ENCODE measurements around the gene ZNF487. TPM values are rescaled to one million over a fixed set of nuclear protein-coding genes. Genes with fewer than 3 reads are reported as not detected.

The ZNF487 gene
- total RNA-seq, 4 donors from 2014 or later = 7.3 to 23.7 (median 18.3) TPM

GRCh38 chr10:43427166-43427825 is 9.6 kb upstream of the ZNF487 start:
- Histone ChIP-seq H3K9me3 (no peaks in the 10 kb centered on the region), H3K27ac (no peak overlapping the region), H3K4me1 (peaks cover 0 to 4% (median 0%) of the 10 kb centered on the region in 4 donors), H3K36me3 (no peaks in the 10 kb centered on the region), H3K4me3 (no peak overlapping the region), H3K27me3 (no peaks in the 10 kb centered on the region)
- 88 to 92% methylated on average over 12 of the region's 12 CpGs for WGBS, 2 donors
- no peak for TF ChIP-seq CTCF (IDR thresholded peaks at IDR 0.05)
- no peak for TF ChIP-seq POLR2A (IDR thresholded peaks at IDR 0.05)
- TF ChIP-seq EP300 (IDR thresholded peaks at IDR 0.05) = no peak
- no peak for DNase-seq (ENCODE audit: low spot score in 2 of 2)

DNA sequence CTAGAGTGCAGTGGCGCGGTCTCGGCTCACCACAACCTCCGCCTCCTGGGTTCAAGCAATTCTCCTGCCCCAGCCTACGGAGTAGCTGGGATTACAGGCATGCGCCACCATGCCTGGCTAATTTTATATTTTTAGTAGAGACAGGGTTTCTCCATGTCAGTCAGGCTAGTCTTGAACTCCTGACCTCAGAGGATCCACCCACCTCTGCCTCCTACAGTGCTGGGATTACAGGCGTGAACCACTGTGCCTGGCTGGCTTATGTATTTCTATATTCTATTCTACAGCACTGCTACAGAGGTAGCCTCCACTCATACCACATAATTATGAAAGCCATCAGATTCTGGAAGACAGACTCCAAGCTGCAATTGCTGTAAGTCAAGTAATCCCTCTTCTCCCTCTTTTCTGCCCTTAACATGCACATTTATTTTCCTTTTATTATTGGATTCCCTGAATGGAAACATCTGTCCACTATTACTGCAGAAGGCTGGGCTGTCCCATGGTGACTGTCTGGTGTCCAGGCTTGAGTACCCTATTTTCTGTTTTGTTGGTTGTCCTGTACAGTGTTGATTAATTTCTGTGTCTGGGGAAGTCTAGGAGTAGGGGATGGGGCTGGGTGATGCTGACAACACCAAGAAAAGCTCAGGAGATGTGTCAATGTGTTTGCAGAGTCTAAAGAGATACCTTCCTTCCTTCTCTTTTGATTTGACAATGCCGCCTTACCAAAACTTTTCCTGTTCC is 5.8 kb upstream of the ZNF487 start:
- no peak for DNase-seq (ENCODE audit: low spot score in 2 of 2)
- Histone ChIP-seq H3K9me3 (no peaks in the 10 kb centered on the region), H3K36me3 (peaks cover 0 to 7% (median 0%) of the 10 kb centered on the region in 3 donors), H3K27ac (no peak overlapping the region), H3K4me1 (peaks cover 0 to 9% (median 2%) of the 10 kb centered on the region in 4 donors), H3K27me3 (no peaks in the 10 kb centered on the region), H3K4me3 (no peak overlapping the region)
- no peak for TF ChIP-seq POLR2A (IDR thresholded peaks at IDR 0.05)
- no peak for TF ChIP-seq CTCF (IDR thresholded peaks at IDR 0.05)
- 86% methylated on average over 8 of the region's 8 CpGs for WGBS, 2 donors

- TF ChIP-seq POLR2A (IDR thresholded peaks at IDR 0.05) (peak in 1 of 2 donors; percentile 27), EP300 (IDR thresholded peaks at IDR 0.05) (no peak), CTCF (IDR thresholded peaks at IDR 0.05) (no peak)
- Histone ChIP-seq H3K27me3 (no peaks in the 10 kb centered on the region), H3K4me1 (peaks cover 0 to 22% (median 5%) of the 10 kb centered on the region in 4 donors), H3K9me3 (no peaks in the 10 kb centered on the region), H3K36me3 (peaks cover 0 to 7% (median 0%) of the 10 kb centered on the region in 3 donors), H3K4me3 (peak overlapping the region; percentile 54 to 88 (median 77)), H3K27ac (peak overlapping the region; percentile 94 to 100 (median 98))
- no peak for DNase-seq (ENCODE audit: low spot score in 2 of 2)
- 4 to 5% methylated on average over 28 to 30 of the region's 30 CpGs for WGBS, 2 donors
These were observed 395 bp downstream of the ZNF487 start for GRCh38 chr10:43437141-43437870.

DNA sequence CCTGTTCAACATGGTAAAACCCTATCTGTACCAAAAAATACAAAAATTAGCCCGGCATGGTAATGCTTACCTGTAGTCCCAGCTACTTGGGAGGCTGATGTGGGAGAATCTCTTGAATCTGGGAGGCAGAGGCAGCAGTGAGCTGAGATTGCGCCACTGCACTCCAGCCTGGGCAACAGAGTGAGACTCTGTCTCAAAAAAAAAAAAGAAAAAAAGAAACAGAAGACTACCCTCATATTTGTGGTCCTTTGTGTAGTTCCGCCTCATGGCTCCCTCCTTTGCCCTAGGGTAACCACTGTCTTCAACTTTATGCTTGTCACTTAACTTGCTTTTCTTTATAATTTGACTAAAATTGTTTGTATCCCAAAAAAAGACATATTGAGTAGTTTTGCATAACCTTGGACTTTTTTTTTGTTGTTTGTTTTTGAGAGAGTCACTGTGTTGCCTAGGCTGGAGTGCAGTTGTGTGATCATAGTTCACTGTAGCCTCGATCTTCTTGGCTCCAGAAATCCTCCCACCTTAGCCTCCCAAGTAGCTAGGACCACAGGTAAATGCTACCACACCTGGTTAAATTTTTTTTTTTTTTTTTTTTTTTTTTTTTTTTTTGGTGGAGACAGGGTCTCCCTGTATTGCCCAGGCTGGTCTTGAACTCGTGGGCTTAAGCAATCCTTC is 3.7 kb downstream of the ZNF487 start:
- TF ChIP-seq EP300 (IDR thresholded peaks at IDR 0.05) = no peak
- TF ChIP-seq POLR2A (IDR thresholded peaks at IDR 0.05) = no peak
- no peak for TF ChIP-seq CTCF (IDR thresholded peaks at IDR 0.05)
- no peaks in the 10 kb centered on the region for H3K36me3 ChIP-seq
- H3K9me3 ChIP-seq = no peaks in the 10 kb centered on the region
- no peak for DNase-seq (ENCODE audit: low spot score in 2 of 2)
- H3K27me3 ChIP-seq = no peaks in the 10 kb centered on the region
- peaks cover 0 to 14% (median 3%) of the 10 kb centered on the region in 4 donors for H3K4me1 ChIP-seq
- WGBS, 2 donors = 81 to 95% methylated on average over 5 of the region's 5 CpGs
- no peak overlapping the region for H3K4me3 ChIP-seq
- H3K27ac ChIP-seq = no peak overlapping the region
